Measurements from ENCODE around the gene UBE2J2. TPM values are rescaled to one million over a fixed set of nuclear protein-coding genes. Genes with fewer than 3 reads are reported as not detected.

Gene UBE2J2
- total and polyA plus RNA-seq, 2 of the 13 experiments (the other 11 are each of a cell fraction or from before 2014, with no cell fraction given), result 25.4 to 29.4 TPM

GRCh38 chr1:1274299-1274930 is 761 bp upstream of the UBE2J2 start (continued):
- TF ChIP-seq ZNF501 (CRISPR knock-in tag; IDR thresholded peaks at IDR 0.05) (peak; percentile 32; the same call in 1 of the 2 replicates), CENPT (CRISPR knock-in tag; IDR thresholded peaks at IDR 0.05; ENCODE audit: low read depth) (peak; percentile 56; the same call in 1 of the 2 replicates), KLF16 (CRISPR knock-in tag; IDR thresholded peaks at IDR 0.05) (no peak), HES4 (CRISPR knock-in tag; IDR thresholded peaks at IDR 0.05; ENCODE audit: borderline replicate concordance) (peak; percentile 61; the same call in 1 of the 2 replicates), ZNF598 (CRISPR knock-in tag; IDR thresholded peaks at IDR 0.05; ENCODE audit: borderline replicate concordance) (0 out of 2 replicates have a peak, but pooled peaks have one; percentile 46), MTERF4 (CRISPR knock-in tag; IDR thresholded peaks at IDR 0.05) (peak; percentile 52; the same call in 1 of the 2 replicates), ZNF691 (CRISPR knock-in tag; IDR thresholded peaks at IDR 0.05; ENCODE audit: borderline replicate concordance, low read depth) (no peak), THAP7 (CRISPR knock-in tag; IDR thresholded peaks at IDR 0.05) (no peak), ZSCAN9 (CRISPR knock-in tag; IDR thresholded peaks at IDR 0.05; ENCODE audit: borderline replicate concordance) (no peak), ATF7 (IDR thresholded peaks at IDR 0.05) (no peak), ATF7 (CRISPR knock-in tag; IDR thresholded peaks at IDR 0.05) (no peak), ARID2 (CRISPR knock-in tag; IDR thresholded peaks at IDR 0.05; ENCODE audit: borderline replicate concordance) (0 out of 2 replicates have a peak, but pooled peaks have one; percentile 36), ZNF704 (CRISPR knock-in tag; IDR thresholded peaks at IDR 0.05; ENCODE audit: borderline replicate concordance) (0 out of 2 replicates have a peak, but pooled peaks have one; percentile 7), ZNF33B (CRISPR knock-in tag; IDR thresholded peaks at IDR 0.05) (0 out of 2 replicates have a peak, but pooled peaks have one; percentile 38), ZNF510 (CRISPR knock-in tag; IDR thresholded peaks at IDR 0.05; ENCODE audit: low read depth) (no peak), ZNF546 (CRISPR knock-in tag; conservative IDR thresholded peaks at IDR 0.05) (no peak), THAP11 (CRISPR knock-in tag; IDR thresholded peaks at IDR 0.05) (no peak), ZNF563 (CRISPR knock-in tag; IDR thresholded peaks at IDR 0.05) (no peak), ISL2 (CRISPR knock-in tag; IDR thresholded peaks at IDR 0.05) (peak; percentile 8; the same call in 1 of the 2 replicates), SMARCC2 (IDR thresholded peaks at IDR 0.05) (no peak), AGO2 (optimal IDR thresholded peaks at IDR 0.05; ENCODE audit: low read depth, low read length) (peak; percentile 54), ZNF788 (CRISPR knock-in tag; IDR thresholded peaks at IDR 0.05; ENCODE audit: borderline replicate concordance) (no peak; the same call in 1 of the 2 replicates), TOPORS (CRISPR knock-in tag; IDR thresholded peaks at IDR 0.05) (no peak), TAF1 (CRISPR knock-in tag; IDR thresholded peaks at IDR 0.05) (0 out of 2 replicates have a peak, but pooled peaks have one; percentile 8), U2AF2 (IDR thresholded peaks at IDR 0.05; ENCODE audit: low read depth, low read length) (no peak)

Data from HepG2 (cell line).